Breast epithelium (tissue), 4 donors: ENCODE measurements around the gene LRFN3. TPM values are rescaled to one million over a fixed set of nuclear protein-coding genes. Genes with fewer than 3 reads are reported as not detected.

Source experiments
- DNase-seq, 2 donors: peaks; one replicate each; pipeline ENCODE4 v3.0.0-alpha.2; 2019; ENCODE audit warnings: low spot score in 2 of 2
- H3K27ac ChIP-seq, 2 donors: fragments of 200-600 bp; sonication (generic) in 1 of 2; one replicate each; pipeline ENCODE4 v1.5.1; 2016 to 2019; ENCODE audit warnings: mild to moderate bottlenecking in 1 of 2
- H3K27me3 ChIP-seq, 2 donors: fragments of 200-600 bp; sonication (generic) in 1 of 2; one replicate each; pipeline versions ENCODE4 v1.5.1 to v1.6.0; 2017 to 2019; ENCODE audit warnings: control low read depth in 1 of 2, mild to moderate bottlenecking in 1 of 2
- H3K36me3 ChIP-seq: fragments of 200-600 bp; one replicate; pipeline ENCODE4 v1.5.1; 2019
- H3K4me1 ChIP-seq, 2 donors: fragments of 200-600 bp; sonication (generic); one replicate each; pipeline ENCODE4 v1.5.1; 2016 to 2019; ENCODE audit warnings: control low read depth in 1 of 2
- H3K4me3 ChIP-seq, 3 donors: fragments of 200-600 bp; sonication (generic); 1 replicate in 2 of 3; 2 replicates in 1 of 3; pipeline ENCODE4 v1.5.1; 2016 to 2019; ENCODE audit warnings: mild to moderate bottlenecking in 3 of 3, moderate library complexity in 2 of 3
- H3K9me3 ChIP-seq, 2 donors: fragments of 200-600 bp; sonication (generic) in 1 of 2; one replicate each; pipeline ENCODE4 v1.5.1; 2016 to 2019; ENCODE audit warnings: control low read depth in 1 of 2
- POLR2A ChIP-seq: fragments of 450-650 bp; IDR thresholded peaks from one replicate; pipeline ENCODE4 v1.6.1; 2016; ENCODE audit warnings: antibody characterized with exemption, mild to moderate bottlenecking, moderate library complexity
- POLR2AphosphoS5 ChIP-seq, 3 donors: sonication (generic); formaldehyde crosslinking; IDR thresholded peaks; one replicate each; pipeline ENCODE4 v1.6.1; 2017; ENCODE audit warnings: antibody characterized with exemption in 3 of 3
- intact Hi-C: fragments of 100-400 bp; cut with DNase I; formaldehyde crosslinking; loops from one replicate; pipeline ENCODE4 v1.15.1; 2023; ENCODE audit warnings: low total_unique reads
- total RNA-seq, 3 donors: library from RNA; depleted of rRNA; stranded (reverse); fragments of >200 nt; gene quantifications; one replicate each; pipeline ENCODE4 v1.1.0, GENCODE V29; 2016
- TF ChIP-seq, protein P1 (sequence below), 3 donors: fragments of 450-650 bp; IDR thresholded peaks; one replicate each; pipeline ENCODE4 v1.5.1; 2016 to 2017; ENCODE audit warnings: antibody characterized with exemption in 3 of 3, mild to moderate bottlenecking in 3 of 3, moderate library complexity in 3 of 3

LRFN3 gene
- total RNA-seq, 3 donors from 2014 or later = 5.2 to 6.7 (median 5.4) TPM

DNA sequence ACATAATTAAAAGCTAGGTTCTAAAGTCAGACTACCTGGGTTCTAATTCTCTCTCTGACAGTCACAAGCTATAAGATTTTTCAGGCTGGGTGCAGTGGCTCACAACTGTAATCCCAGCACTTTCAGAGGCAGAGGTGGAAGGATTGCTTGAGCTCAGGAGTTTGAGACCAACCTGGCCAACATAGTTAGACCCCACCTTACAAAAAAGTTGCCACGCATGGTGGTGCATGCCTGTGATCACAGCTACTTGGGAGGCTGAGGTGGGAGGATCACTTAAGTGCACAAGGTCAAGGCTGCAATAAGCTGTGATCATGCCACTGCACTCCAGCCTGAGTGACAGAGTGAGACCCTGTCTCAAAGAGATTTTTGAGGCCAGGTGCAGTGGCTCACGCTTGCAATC is 41.8 kb upstream of the LRFN3 start:
- no peaks in the 10 kb centered on the region for H3K36me3 ChIP-seq
- no peak overlapping the region for H3K4me3 ChIP-seq
- H3K27ac ChIP-seq = no peak overlapping the region
- TF ChIP-seq POLR2A = no peak
- TF ChIP-seq, protein P1, sequence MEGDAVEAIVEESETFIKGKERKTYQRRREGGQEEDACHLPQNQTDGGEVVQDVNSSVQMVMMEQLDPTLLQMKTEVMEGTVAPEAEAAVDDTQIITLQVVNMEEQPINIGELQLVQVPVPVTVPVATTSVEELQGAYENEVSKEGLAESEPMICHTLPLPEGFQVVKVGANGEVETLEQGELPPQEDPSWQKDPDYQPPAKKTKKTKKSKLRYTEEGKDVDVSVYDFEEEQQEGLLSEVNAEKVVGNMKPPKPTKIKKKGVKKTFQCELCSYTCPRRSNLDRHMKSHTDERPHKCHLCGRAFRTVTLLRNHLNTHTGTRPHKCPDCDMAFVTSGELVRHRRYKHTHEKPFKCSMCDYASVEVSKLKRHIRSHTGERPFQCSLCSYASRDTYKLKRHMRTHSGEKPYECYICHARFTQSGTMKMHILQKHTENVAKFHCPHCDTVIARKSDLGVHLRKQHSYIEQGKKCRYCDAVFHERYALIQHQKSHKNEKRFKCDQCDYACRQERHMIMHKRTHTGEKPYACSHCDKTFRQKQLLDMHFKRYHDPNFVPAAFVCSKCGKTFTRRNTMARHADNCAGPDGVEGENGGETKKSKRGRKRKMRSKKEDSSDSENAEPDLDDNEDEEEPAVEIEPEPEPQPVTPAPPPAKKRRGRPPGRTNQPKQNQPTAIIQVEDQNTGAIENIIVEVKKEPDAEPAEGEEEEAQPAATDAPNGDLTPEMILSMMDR (IDR thresholded peaks at IDR 0.05) = no peak
- no peaks in the 10 kb centered on the region for H3K27me3 ChIP-seq
- H3K4me1 ChIP-seq = no peaks in the 10 kb centered on the region
- no peaks in the 10 kb centered on the region for H3K9me3 ChIP-seq
- intact Hi-C loops = no loop called here
- no peak for DNase-seq

DNA sequence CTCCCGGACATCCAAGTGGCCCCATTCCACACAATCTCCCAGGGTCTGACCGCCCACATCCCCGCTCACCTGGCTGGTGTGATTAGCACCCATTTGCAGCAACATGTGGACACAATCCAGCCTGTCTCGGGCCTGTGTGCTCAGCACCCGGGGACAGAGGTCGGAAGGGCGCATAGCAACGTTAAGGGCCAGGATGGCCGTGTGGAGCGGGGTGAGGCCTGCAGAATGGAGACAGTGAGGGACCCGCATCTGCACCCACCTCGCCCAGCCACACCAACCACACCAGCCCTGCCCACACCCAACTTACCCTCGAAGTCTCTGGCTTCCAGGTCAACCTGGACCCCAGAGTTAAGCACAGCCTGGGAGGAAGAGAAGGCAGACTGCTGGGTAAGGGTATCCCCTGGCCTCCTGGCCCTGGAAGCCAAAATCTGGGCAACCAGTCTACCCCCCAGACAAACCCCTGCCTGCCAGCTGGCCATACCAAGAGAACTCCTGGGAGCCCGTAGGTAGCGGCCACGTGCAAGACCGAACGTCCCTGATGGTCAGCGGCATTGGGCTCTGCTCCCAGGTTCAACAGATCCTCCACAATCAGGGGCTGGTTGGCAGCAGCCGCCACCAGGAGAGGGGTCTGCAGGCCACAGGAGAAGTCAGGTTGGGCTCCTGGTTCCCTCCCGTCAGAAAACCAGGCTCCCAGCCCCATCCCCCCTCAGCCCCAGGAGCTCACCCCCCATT is 40.1 kb upstream of the LRFN3 start:
- intact Hi-C loops = no loop called here
- H3K4me3 ChIP-seq = no peak overlapping the region
- H3K9me3 ChIP-seq = no peaks in the 10 kb centered on the region
- DNase-seq = no peak
- no peaks in the 10 kb centered on the region for H3K27me3 ChIP-seq
- H3K4me1 ChIP-seq = no peaks in the 10 kb centered on the region
- H3K27ac ChIP-seq = no peak overlapping the region
- TF ChIP-seq, protein P1 (IDR thresholded peaks at IDR 0.05) = no peak
- TF ChIP-seq POLR2A (no peak), POLR2AphosphoS5 (IDR thresholded peaks at IDR 0.05) (no peak)
- no peaks in the 10 kb centered on the region for H3K36me3 ChIP-seq

DNA sequence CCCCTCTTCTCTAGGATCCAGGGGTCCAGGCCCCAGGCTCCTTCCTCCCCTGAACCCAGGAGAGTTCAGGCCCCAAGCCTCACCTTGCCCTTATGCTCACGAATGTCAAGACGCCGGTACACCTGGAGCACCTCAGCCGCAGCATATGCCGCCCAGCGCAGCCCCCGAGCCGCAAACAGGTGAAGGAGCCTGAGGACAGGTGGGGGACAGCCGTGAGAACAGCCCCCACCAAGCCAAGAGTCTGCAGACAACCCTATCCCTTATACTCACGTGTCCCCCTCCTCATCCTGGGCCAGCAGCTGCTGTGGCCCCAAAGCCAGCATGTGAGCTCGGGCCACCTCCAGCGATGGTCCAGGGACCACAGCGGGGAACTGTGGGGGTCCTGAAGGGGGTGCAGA is 39.5 kb upstream of the LRFN3 start:
- no peaks in the 10 kb centered on the region for H3K4me1 ChIP-seq
- intact Hi-C loops = no loop called here
- DNase-seq = no peak
- H3K36me3 ChIP-seq = no peaks in the 10 kb centered on the region
- H3K9me3 ChIP-seq = no peaks in the 10 kb centered on the region
- no peak overlapping the region for H3K4me3 ChIP-seq
- TF ChIP-seq POLR2A (no peak), POLR2AphosphoS5 (IDR thresholded peaks at IDR 0.05) (no peak)
- TF ChIP-seq, protein P1 (IDR thresholded peaks at IDR 0.05) = no peak
- no peak overlapping the region for H3K27ac ChIP-seq
- no peaks in the 10 kb centered on the region for H3K27me3 ChIP-seq

DNA sequence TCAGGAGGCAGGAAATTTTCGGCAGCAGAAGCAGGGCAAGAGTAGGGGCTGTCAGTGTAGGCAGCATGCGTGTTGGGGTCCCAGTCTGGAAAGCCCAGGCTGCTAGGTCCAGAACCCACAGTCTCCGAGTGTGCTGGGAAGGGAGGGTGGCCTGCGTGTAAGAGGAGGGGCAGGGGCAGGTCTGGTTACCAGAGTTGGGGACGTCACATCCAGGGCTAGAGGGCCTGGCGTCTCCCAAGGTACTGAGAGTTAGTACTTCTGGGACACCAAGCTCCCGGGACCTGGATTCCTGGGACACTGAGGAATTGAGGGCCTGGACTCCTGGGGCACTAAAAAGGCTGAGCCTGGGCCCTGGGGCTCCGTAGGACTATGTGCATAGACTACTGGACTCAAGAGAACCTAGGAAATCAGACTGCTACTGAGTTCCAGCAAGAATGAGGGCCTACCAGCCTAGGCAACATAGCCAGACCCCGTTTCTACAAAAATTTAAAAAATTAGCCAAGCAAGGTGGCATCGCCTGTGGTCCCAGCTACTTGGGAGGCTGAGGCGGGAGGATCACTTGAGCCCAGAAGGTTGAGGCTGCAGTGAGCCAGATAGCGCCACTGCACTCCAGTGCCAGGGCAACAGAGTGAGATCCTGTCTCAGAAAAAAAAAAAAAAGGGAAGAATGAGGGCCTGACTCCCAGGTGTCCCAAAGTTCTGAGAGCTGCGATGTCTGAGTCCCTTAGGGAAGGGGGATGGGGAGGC is 38.3 kb upstream of the LRFN3 start:
- Histone ChIP-seq H3K27me3 (no peaks in the 10 kb centered on the region), H3K4me1 (peaks cover 0 to 1% of the 10 kb centered on the region in 2 donors), H3K36me3 (no peaks in the 10 kb centered on the region), H3K4me3 (peak overlapping the region; percentile 65 to 79 (median 68)), H3K9me3 (no peaks in the 10 kb centered on the region), H3K27ac (peak overlapping the region; percentile 12 to 84)
- DNase-seq = no peak
- TF ChIP-seq, protein P1 (IDR thresholded peaks at IDR 0.05) = no peak
- TF ChIP-seq POLR2A (no peak), POLR2AphosphoS5 (IDR thresholded peaks at IDR 0.05) (no peak)
- intact Hi-C loops = no loop called here

DNA sequence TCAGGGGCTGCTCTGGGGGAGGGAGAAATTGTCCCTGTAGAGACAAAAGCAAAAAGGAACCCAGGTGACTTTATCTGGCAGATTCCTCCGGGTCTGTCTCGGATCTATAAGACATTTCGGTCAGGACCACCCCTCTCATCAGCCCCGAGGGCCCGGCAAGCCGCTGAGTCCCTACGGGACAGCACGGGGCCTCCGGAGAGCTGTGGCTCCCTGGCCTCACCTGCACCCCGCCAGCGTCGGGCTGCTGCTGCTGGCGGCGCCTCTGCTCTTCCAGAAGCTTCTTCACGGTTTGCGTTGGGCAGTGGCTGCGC is 37.7 kb upstream of the LRFN3 start:
- no peak for DNase-seq
- H3K27me3 ChIP-seq = no peaks in the 10 kb centered on the region
- intact Hi-C loops = no loop called here
- peak overlapping the region; percentile 65 to 79 (median 68) for H3K4me3 ChIP-seq
- TF ChIP-seq, protein P1 (IDR thresholded peaks at IDR 0.05) = no peak
- no peaks in the 10 kb centered on the region for H3K9me3 ChIP-seq
- H3K4me1 ChIP-seq = peaks cover 0 to 7% of the 10 kb centered on the region in 2 donors
- H3K36me3 ChIP-seq = no peaks in the 10 kb centered on the region
- H3K27ac ChIP-seq = peak overlapping the region; percentile 84 to 85
